ENCODE results near the gene NAA40.

NAA40 gene

DNA sequence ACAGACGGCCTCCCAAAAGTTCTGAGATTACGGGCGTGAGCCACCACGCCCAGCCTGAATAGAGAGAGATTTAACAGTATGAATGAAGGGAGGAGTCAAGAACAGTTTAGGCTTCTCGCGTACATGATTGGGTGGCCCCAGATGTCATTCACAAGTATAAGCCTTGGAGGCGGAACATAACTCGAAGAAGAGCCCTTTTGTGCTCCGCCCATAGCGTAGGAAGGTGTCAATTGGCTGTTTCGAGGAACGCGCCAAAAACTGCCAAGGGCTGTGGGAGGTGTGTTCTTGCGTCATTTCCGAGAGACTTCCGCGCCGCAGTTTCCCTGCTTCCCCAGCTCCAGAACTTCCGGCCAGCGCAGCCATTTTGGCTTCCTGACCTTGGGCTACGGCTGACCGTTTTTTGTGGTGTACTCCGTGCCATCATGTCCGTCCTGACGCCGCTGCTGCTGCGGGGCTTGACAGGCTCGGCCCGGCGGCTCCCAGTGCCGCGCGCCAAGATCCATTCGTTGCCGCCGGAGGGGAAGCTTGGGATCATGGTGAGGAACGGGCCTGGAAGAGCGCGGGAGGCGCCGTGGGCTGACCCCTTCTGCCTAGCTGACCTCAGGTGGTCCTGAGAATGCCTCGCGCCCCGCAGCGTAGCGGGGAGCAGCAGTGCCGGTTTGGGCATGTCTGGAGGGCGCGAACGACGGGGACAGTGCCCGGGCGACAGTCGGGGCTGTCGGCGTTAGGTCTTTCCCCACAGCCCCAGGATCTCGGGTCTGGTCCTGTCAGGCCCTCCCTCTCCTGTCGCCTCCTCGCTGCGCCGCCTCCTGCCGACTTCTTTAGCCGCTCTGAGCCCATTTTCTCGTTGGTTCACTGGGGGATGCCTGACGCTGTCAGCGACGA lies 35.7 kb downstream of the NAA40 start, which contains the start of gene COX8A:
Gene COX8A, plus strand, starts transcription at position 362 of the 885 bp plus-strand sequence. Its CDS starts 61 bp downstream, at position 423.
- in situ Hi-C loops (cut with HindIII; ENCODE audit: low pct_ligation_motif_present, low sequenced_read_pairs): no loop called here
- peak within 1 kb of the TSS; percentile 78 for H3K27ac ChIP-seq
- H3K36me3 ChIP-seq (replicated peaks): peaks cover 5% of the 10 kb centered on the region
- no peaks in the 10 kb centered on the region for H3K27me3 ChIP-seq (replicated peaks)
- peak; percentile 41 for TF ChIP-seq CTCF (IDR thresholded peaks at IDR 0.05; ENCODE audit: low read depth, low read length, missing control alignments)
- H3K4me3 ChIP-seq (ENCODE audit: low read depth, low read length): peak within 1 kb of the TSS; percentile 98
- peak; percentile 100 for DNase-seq

- H3K4me3 ChIP-seq (ENCODE audit: low read depth, low read length): no peak overlapping the region
- peaks cover 5% of the 10 kb centered on the region for H3K36me3 ChIP-seq (replicated peaks)
- DNase-seq: no peak
- H3K27me3 ChIP-seq (replicated peaks): no peaks in the 10 kb centered on the region
- TF ChIP-seq CTCF (IDR thresholded peaks at IDR 0.05; ENCODE audit: low read depth, low read length, missing control alignments): no peak
- in situ Hi-C loops (cut with HindIII; ENCODE audit: low pct_ligation_motif_present, low sequenced_read_pairs): no loop called here
- no peak overlapping the region for H3K27ac ChIP-seq
These were observed 39.9 kb downstream of the NAA40 start for GRCh38 chr11:63978551-63979239.

GRCh38 chr11:63979426-63979825 lies 40.6 kb downstream of the NAA40 start:
- DNase-seq: no peak
- no peak overlapping the region for H3K4me3 ChIP-seq (ENCODE audit: low read depth, low read length)
- no peak overlapping the region for H3K27ac ChIP-seq
- peaks cover 5% of the 10 kb centered on the region for H3K36me3 ChIP-seq (replicated peaks)
- TF ChIP-seq CTCF (IDR thresholded peaks at IDR 0.05; ENCODE audit: low read depth, low read length, missing control alignments): no peak
- in situ Hi-C loops (cut with HindIII; ENCODE audit: low pct_ligation_motif_present, low sequenced_read_pairs): no loop called here
- H3K27me3 ChIP-seq (replicated peaks): no peaks in the 10 kb centered on the region

GRCh38 chr11:63985812-63986155 lies 47.0 kb downstream of the NAA40 start:
- Histone ChIP-seq H3K4me3 (ENCODE audit: low read depth, low read length) (peak overlapping the region; percentile 93), H3K27me3 (replicated peaks) (no peaks in the 10 kb centered on the region), H3K36me3 (replicated peaks) (peaks cover 9% of the 10 kb centered on the region), H3K27ac (peak overlapping the region; percentile 69)
- in situ Hi-C loops (cut with HindIII; ENCODE audit: low pct_ligation_motif_present, low sequenced_read_pairs): no loop called here
- DNase-seq: no peak
- no peak for TF ChIP-seq CTCF (IDR thresholded peaks at IDR 0.05; ENCODE audit: low read depth, low read length, missing control alignments)

DNA sequence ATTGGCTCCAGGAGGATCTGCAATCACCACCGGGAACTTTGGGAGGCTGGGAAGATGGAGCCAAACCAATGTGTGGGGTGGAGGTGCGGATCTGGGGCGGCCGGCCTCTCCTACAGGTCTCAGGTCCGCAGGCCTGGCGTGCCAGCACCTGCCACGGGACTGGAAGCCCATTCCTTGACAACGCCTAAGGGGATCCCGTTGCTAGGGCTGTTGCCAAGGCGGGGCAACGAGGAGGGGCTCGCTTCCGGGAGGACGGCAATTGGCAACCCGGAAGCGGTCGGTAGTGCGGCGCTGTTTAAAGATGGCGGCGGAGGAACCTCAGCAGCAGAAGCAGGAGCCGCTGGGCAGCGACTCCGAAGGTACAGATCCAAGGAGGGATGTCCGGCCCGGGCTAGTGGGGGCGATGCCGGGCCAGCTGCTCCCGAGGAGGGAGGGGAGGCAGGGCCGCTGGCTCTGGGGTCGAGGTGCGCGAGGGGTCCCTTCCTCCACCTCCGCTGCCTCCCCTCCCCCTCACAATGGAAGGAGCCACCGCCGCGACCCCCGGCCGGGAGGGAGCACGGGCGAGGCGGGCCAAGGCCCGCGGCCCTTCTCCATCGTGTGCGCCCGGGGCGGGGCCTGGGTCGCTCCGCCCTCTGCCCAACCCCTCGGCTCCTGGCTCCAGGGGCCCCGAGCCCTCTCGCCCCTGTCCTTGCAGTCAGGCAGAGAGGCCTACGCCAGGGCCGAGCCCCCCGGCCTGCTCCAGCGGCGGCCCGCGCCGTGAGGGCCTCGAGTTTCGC lies 47.5 kb downstream of the NAA40 start, which contains the start of gene OTUB1:
Gene OTUB1, plus strand, starts transcription at position 283 of the 776 bp plus-strand sequence. Its CDS starts 19 bp downstream, at position 302.
- in situ Hi-C loops (cut with HindIII; ENCODE audit: low pct_ligation_motif_present, low sequenced_read_pairs): no loop called here
- Histone ChIP-seq H3K36me3 (replicated peaks) (peaks cover 15% of the 10 kb centered on the region), H3K27ac (peak within 1 kb of the TSS; percentile 69), H3K4me3 (ENCODE audit: low read depth, low read length) (peak within 1 kb of the TSS; percentile 93), H3K27me3 (replicated peaks) (no peaks in the 10 kb centered on the region)
- peak; percentile 85 for DNase-seq
- TF ChIP-seq CTCF (IDR thresholded peaks at IDR 0.05; ENCODE audit: low read depth, low read length, missing control alignments): no peak
